Psoas muscle (tissue), 8 donors: Measurements from ENCODE around the gene NIPA2. TPM values are rescaled to one million over a fixed set of nuclear protein-coding genes. Genes with fewer than 3 reads are reported as not detected.

ENCODE experiments used
- ATAC-seq, 4 donors: fragments of 200-7000 bp; cut with Tn5 transposase; one replicate each; pipeline ENCODE4 v1.9.1; 2020; ENCODE audit warnings: moderate library complexity in 3 of 4, mild to moderate bottlenecking in 2 of 4
- DNase-seq, 2 donors: peaks; one replicate each; pipeline ENCODE4 v3.0.0-alpha.2; 2020
- H3K27ac ChIP-seq: fragments of 200-600 bp; one replicate; pipeline ENCODE4 v1.8.0; 2022
- H3K27me3 ChIP-seq, 3 donors: fragments of 200-600 bp in 1 of 3; one replicate each; pipeline versions ENCODE4 v1.6.1 to v1.8.0; 2013 to 2022; ENCODE audit warnings: low read length in 2 of 3, mild to moderate bottlenecking in 2 of 3, moderate library complexity in 1 of 3; ENCODE audit not compliant: insufficient read depth in 3 of 3
- H3K36me3 ChIP-seq, 2 donors: fragments of 200-600 bp in 1 of 2; one replicate each; pipeline versions ENCODE4 v1.6.1 to v1.8.0; 2013 to 2022; ENCODE audit warnings: low read depth in 1 of 2, mild to moderate bottlenecking in 1 of 2, moderate library complexity in 1 of 2; ENCODE audit not compliant: insufficient read depth in 1 of 2
- H3K4me1 ChIP-seq: fragments of 200-600 bp; one replicate; pipeline ENCODE4 v1.8.0; 2022
- H3K4me3 ChIP-seq: fragments of 200-600 bp; one replicate; pipeline ENCODE4 v1.8.0; 2022; ENCODE audit warnings: mild to moderate bottlenecking
- H3K9me3 ChIP-seq: fragments of 200-600 bp; one replicate; pipeline ENCODE4 v1.8.0; 2022
- WGBS, 3 donors: extraction: QIAGEN DNeasy Blood & Tissue Kit; methylation state at CpG; one replicate each; pipeline versions ENCODE4 v1.1.6 to v1.1.7; 2013; 5-methylcytosine and 5-hydroxymethylcytosine counted together
- intact Hi-C, 2 donors: fragments of 100-400 bp; cut with DNase I; formaldehyde crosslinking; loops; one replicate each; pipeline versions ENCODE4 v1.11.0 to v1.14.2; 2022
- polyA plus RNA-seq, 3 donors: library from polyadenylated mRNA; stranded (reverse); fragments of 200-250 nt; gene quantifications; one replicate each; pipeline ENCODE4 v1.2.3, GENCODE V29; 2013
- total RNA-seq, 4 donors: library from RNA; stranded (reverse); fragmentation: NEBNext Ultra II Directional in 2 of 4; extraction: Animal tissue kit (Norgen Biotek cat#: 25700) in 2 of 4; gene quantifications; one replicate each; pipeline versions ENCODE4 v1.2.1 to v1.2.4, GENCODE V29; 2021 to 2023
- TF ChIP-seq, protein P1 (sequence below): fragments of 200-600 bp; IDR thresholded peaks from one replicate; pipeline ENCODE4 v1.8.0; 2022; ENCODE audit warnings: antibody characterized with exemption
- donor health status: healthy with polysubstance abuse.
- donor health status: DM: no; HTN: no; CAD: no; lungs with moderate emphysema.
- donor health status: Bipolar disorder and iron deficiency.
- donor health status: healthy.
- donor health status: DM: yes; HTN: yes; CAD: no.
- donor health status: DM: no; HTN: no; CAD: no.
- donor health status: DM: no; HTN: no; CAD: no.
- donor health status: DM: yes; HTN: yes; CAD: no.

Gene NIPA2
- total and polyA plus RNA-seq, 7 donors = 11.3 to 61.8 (median 28.2) TPM

- WGBS, 3 donors = 72 to 84% (median 77%) methylated on average over 8 of the region's 8 CpGs
- no peaks in the 10 kb centered on the region for H3K4me1 ChIP-seq
- no peak overlapping the region for H3K27ac ChIP-seq
- DNase-seq (no peak), ATAC-seq (peak in 2 of 4 donors; percentile 37 to 46)
- no peaks in the 10 kb centered on the region for H3K9me3 ChIP-seq
- no peaks in the 10 kb centered on the region for H3K27me3 ChIP-seq
- no peak overlapping the region for H3K4me3 ChIP-seq
- H3K36me3 ChIP-seq = peaks cover 2 to 24% of the 10 kb centered on the region in 2 donors
- intact Hi-C loops = no loop called here
- TF ChIP-seq, protein P1, sequence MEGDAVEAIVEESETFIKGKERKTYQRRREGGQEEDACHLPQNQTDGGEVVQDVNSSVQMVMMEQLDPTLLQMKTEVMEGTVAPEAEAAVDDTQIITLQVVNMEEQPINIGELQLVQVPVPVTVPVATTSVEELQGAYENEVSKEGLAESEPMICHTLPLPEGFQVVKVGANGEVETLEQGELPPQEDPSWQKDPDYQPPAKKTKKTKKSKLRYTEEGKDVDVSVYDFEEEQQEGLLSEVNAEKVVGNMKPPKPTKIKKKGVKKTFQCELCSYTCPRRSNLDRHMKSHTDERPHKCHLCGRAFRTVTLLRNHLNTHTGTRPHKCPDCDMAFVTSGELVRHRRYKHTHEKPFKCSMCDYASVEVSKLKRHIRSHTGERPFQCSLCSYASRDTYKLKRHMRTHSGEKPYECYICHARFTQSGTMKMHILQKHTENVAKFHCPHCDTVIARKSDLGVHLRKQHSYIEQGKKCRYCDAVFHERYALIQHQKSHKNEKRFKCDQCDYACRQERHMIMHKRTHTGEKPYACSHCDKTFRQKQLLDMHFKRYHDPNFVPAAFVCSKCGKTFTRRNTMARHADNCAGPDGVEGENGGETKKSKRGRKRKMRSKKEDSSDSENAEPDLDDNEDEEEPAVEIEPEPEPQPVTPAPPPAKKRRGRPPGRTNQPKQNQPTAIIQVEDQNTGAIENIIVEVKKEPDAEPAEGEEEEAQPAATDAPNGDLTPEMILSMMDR = peak; percentile 18
Observed at GRCh38 chr15:22811640-22812039, 26.8 kb upstream of the NIPA2 start.

DNA sequence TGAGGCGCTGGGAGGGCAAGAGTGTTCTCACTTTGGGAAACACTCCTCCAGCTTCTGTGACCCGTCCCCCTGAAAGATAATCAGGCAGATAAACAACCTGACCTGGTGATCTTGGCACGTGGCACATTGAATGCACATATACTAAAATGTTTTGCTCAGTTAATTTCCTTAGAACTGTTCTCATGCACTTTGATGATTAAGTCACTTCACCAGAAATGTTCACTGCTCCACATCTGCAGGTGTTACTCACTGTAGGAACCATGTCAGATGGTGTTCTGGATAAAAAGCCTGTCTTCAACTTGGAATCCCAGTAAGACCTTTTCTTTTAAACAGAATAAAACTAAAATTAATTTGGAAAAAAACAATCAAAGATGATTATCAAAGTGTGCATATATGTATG, 24.6 kb upstream of the NIPA2 start:
- no peak overlapping the region for H3K27ac ChIP-seq
- no peaks in the 10 kb centered on the region for H3K4me1 ChIP-seq
- no peaks in the 10 kb centered on the region for H3K27me3 ChIP-seq
- H3K4me3 ChIP-seq = no peak overlapping the region
- TF ChIP-seq, protein P1 = no peak
- H3K36me3 ChIP-seq = peaks cover 2 to 24% of the 10 kb centered on the region in 2 donors
- DNase-seq (no peak), ATAC-seq (no peak)
- intact Hi-C loops = no loop called here
- WGBS, 3 donors = 84 to 92% (median 88%) methylated on average over 3 of the region's 3 CpGs
- no peaks in the 10 kb centered on the region for H3K9me3 ChIP-seq

DNA sequence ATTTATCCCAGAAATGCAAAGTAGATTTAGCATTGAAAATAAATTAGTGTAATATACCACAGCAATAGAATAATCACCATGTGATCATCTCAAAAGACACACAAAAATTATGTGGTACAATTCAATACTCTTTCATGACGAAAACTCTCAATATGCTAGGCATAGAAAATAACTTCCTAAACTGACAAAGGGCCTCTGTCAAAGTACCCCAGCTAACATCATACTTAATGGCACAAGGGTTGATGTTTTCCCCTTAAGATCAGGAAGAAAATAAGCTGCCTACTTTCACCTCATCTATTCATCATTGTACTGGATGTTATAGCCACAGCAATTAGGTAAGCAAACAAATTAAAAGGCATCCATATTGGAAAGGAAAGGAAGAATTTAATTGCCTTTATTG, 22.7 kb upstream of the NIPA2 start:
- Histone ChIP-seq H3K27me3 (no peaks in the 10 kb centered on the region), H3K27ac (no peak overlapping the region), H3K9me3 (no peaks in the 10 kb centered on the region), H3K36me3 (peaks cover 2 to 34% of the 10 kb centered on the region in 2 donors), H3K4me1 (no peaks in the 10 kb centered on the region), H3K4me3 (no peak overlapping the region)
- intact Hi-C loops = no loop called here
- TF ChIP-seq, protein P1 = no peak
- no peak for ATAC-seq
- 97 to 100% (median 100%) methylated on average over 1 of the region's 1 CpG for WGBS, 3 donors
- DNase-seq = no peak

DNA sequence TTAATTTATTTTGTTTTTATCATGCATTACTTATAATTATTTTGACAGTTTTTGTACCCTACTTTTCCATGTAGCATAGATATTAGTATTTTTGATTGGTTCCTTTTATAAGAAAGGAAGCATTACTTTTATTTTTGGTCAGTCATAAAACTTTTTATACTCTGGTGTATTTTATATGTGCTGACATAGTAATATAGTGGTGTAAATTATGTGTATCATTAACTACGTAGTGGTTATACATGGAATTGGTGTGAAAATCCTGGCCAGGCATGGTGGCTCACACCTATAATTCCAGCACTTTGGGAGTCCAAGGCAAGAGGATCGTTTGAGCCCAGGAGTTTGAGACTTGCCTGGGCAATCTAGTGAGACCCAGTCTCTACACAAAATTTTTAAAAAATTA, 18.8 kb upstream of the NIPA2 start:
- ATAC-seq (no peak), DNase-seq (no peak)
- peaks cover 0 to 42% of the 10 kb centered on the region in 2 donors for H3K36me3 ChIP-seq
- no peaks in the 10 kb centered on the region for H3K9me3 ChIP-seq
- H3K4me3 ChIP-seq = no peak overlapping the region
- intact Hi-C loops = no loop called here
- H3K27ac ChIP-seq = no peak overlapping the region
- 73 to 85% (median 80%) methylated on average over 2 of the region's 2 CpGs for WGBS, 3 donors
- no peaks in the 10 kb centered on the region for H3K4me1 ChIP-seq
- TF ChIP-seq, protein P1 = no peak
- H3K27me3 ChIP-seq = no peaks in the 10 kb centered on the region

DNA sequence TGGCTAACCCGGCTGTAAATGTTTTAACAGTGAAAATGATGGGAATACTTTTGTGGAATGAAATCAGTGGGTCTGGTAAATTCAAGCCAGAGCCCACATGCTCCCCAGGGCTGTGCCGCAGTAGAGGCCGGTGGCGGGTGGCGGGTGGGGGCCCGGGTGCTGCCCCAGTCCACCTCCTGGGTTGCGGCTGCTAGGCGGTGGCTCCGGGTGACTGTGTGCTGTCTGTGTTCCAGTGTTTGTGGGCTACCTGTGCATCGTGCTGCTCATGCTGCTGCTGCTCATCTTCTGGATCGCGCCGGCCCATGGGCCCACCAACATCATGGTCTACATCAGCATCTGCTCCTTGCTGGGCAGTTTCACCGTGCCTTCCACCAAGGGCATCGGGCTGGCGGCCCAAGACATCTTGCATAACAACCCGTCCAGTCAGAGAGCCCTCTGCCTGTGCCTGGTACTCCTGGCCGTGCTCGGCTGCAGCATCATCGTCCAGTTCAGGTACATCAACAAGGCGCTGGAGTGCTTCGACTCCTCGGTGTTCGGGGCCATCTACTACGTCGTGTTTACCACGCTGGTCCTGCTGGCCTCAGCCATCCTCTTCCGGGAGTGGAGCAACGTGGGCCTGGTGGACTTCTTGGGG, 14.9 kb upstream of the NIPA2 start:
- H3K9me3 ChIP-seq = no peaks in the 10 kb centered on the region
- intact Hi-C loops = no loop called here
- ATAC-seq = no peak
- H3K27ac ChIP-seq = no peak overlapping the region
- H3K27me3 ChIP-seq = no peaks in the 10 kb centered on the region
- peaks cover 3 to 76% of the 10 kb centered on the region in 2 donors for H3K36me3 ChIP-seq
- TF ChIP-seq, protein P1 = no peak
- no peaks in the 10 kb centered on the region for H3K4me1 ChIP-seq
- H3K4me3 ChIP-seq = no peak overlapping the region
- whole genome bisulfite sequencing, 3 donors = 93 to 95% (median 93%) methylated on average over 29 of the region's 29 CpGs
- DNase-seq = no peak
